Measurements from ENCODE around the gene ST6GALNAC6. TPM values are rescaled to one million over a fixed set of nuclear protein-coding genes. Genes with fewer than 3 reads are reported as not detected.
"Not testable (repeated sequence)": the region's sequence is repeated elsewhere in the genome, so short reads cannot be mapped to it uniquely, and the experiment has no call there.

Gene ST6GALNAC6
- total RNA-seq, 1 donor from 2014 or later, result 19.5 TPM

- DNase-seq, result no peak
These were observed 6.0 kb downstream of the ST6GALNAC6 start for GRCh38 chr9:127893392-127893791.

- no peak for DNase-seq
These were observed 6.6 kb downstream of the ST6GALNAC6 start for GRCh38 chr9:127892831-127893230.

- no peak for DNase-seq
These were observed 9.3 kb downstream of the ST6GALNAC6 start for GRCh38 chr9:127890053-127890452.

- DNase-seq, result no peak
These were observed 11.6 kb downstream of the ST6GALNAC6 start for GRCh38 chr9:127887792-127888191.

- no peak for DNase-seq
These were observed 12.9 kb downstream of the ST6GALNAC6 start for GRCh38 chr9:127886401-127886972.

GRCh38 chr9:127885508-127886281, 13.7 kb downstream of the ST6GALNAC6 start:
- no peak for DNase-seq

- no peak for DNase-seq
These were observed 14.4 kb downstream of the ST6GALNAC6 start for GRCh38 chr9:127884976-127885490.

- no peak for DNase-seq
These were observed 14.9 kb downstream of the ST6GALNAC6 start for GRCh38 chr9:127884427-127884911.

GRCh38 chr9:127883959-127884358, 15.4 kb downstream of the ST6GALNAC6 start:
- DNase-seq, result no peak

GRCh38 chr9:127881715-127882114, 17.7 kb downstream of the ST6GALNAC6 start:
- DNase-seq, result not testable (repeated sequence)

GRCh38 chr9:127880143-127880542, 19.3 kb downstream of the ST6GALNAC6 start:
- DNase-seq, result no peak

GRCh38 chr9:127878652-127879390, 20.6 kb downstream of the ST6GALNAC6 start:
- DNase-seq, result no peak

GRCh38 chr9:127878001-127878651, 21.3 kb downstream of the ST6GALNAC6 start:
- no peak for DNase-seq

- peak; percentile 43 for DNase-seq
These were observed 21.8 kb downstream of the ST6GALNAC6 start, which contains the start of gene AK1 for GRCh38 chr9:127877566-127877998. AK1 (minus strand) TSS chr9:127877675; CDS start chr9:127874617, 3,058 bp downstream.

- no peak for DNase-seq
These were observed 22.4 kb downstream of the ST6GALNAC6 start for GRCh38 chr9:127876764-127877562.

GRCh38 chr9:127876026-127876763, 23.2 kb downstream of the ST6GALNAC6 start:
- no peak for DNase-seq

- DNase-seq, result no peak
These were observed 24.0 kb downstream of the ST6GALNAC6 start for GRCh38 chr9:127875306-127875966.

- DNase-seq, result no peak
These were observed 24.8 kb downstream of the ST6GALNAC6 start for GRCh38 chr9:127874301-127875221.

- DNase-seq, result no peak
These were observed 25.5 kb downstream of the ST6GALNAC6 start for GRCh38 chr9:127873886-127874285.
